Stimulated activated CD4-positive, alpha-beta T cell treated with anti-CD3 and anti-CD28 coated beads, Interleukin-12 subunit alpha, Interleukin-12 subunit beta, amount 100 ng/mL, for 4 hours (primary cell): Measurements from ENCODE around the gene FHIT.

ENCODE experiments used
- DNase-seq: peaks from one replicate; pipeline ENCODE4 v3.0.0-alpha.2; 2020

Gene FHIT

GRCh38 chr3:60983906-60984305 lies 267.3 kb downstream of the FHIT start:
- DNase-seq = no peak

GRCh38 chr3:60980342-60980692 lies 270.9 kb downstream of the FHIT start:
- DNase-seq = no peak

- DNase-seq = no peak
These were observed 271.6 kb downstream of the FHIT start for GRCh38 chr3:60979461-60980341.

GRCh38 chr3:60973321-60973720 lies 277.9 kb downstream of the FHIT start:
- DNase-seq = no peak

GRCh38 chr3:60972599-60972998 lies 278.7 kb downstream of the FHIT start:
- DNase-seq = no peak

- no peak for DNase-seq
These were observed 280.4 kb downstream of the FHIT start for GRCh38 chr3:60970850-60971249.

- no peak for DNase-seq
These were observed 284.1 kb downstream of the FHIT start for GRCh38 chr3:60967141-60967540.

GRCh38 chr3:60957541-60957940 lies 293.7 kb downstream of the FHIT start:
- no peak for DNase-seq

GRCh38 chr3:60956729-60957128 lies 294.5 kb downstream of the FHIT start:
- DNase-seq = no peak

- no peak for DNase-seq
These were observed 296.2 kb downstream of the FHIT start for GRCh38 chr3:60955034-60955433.

GRCh38 chr3:60954048-60954447 lies 297.2 kb downstream of the FHIT start:
- DNase-seq = no peak

- no peak for DNase-seq
These were observed 297.9 kb downstream of the FHIT start for GRCh38 chr3:60953351-60953750.

GRCh38 chr3:60952055-60952454 lies 299.2 kb downstream of the FHIT start:
- DNase-seq = no peak

GRCh38 chr3:60949146-60949545 lies 302.1 kb downstream of the FHIT start:
- no peak for DNase-seq

GRCh38 chr3:60948488-60948887 lies 302.8 kb downstream of the FHIT start:
- DNase-seq = no peak

- no peak for DNase-seq
These were observed 315.5 kb downstream of the FHIT start for GRCh38 chr3:60935709-60936108.

GRCh38 chr3:60933824-60934223 lies 317.4 kb downstream of the FHIT start:
- DNase-seq = no peak

GRCh38 chr3:60932643-60933042 lies 318.6 kb downstream of the FHIT start:
- DNase-seq = no peak

- no peak for DNase-seq
These were observed 319.1 kb downstream of the FHIT start for GRCh38 chr3:60932170-60932569.

- no peak for DNase-seq
These were observed 319.8 kb downstream of the FHIT start for GRCh38 chr3:60931452-60931851.

- no peak for DNase-seq
These were observed 330.7 kb downstream of the FHIT start for GRCh38 chr3:60920519-60920918.

- DNase-seq = no peak
These were observed 332.0 kb downstream of the FHIT start for GRCh38 chr3:60919296-60919695.

- no peak for DNase-seq
These were observed 334.1 kb downstream of the FHIT start for GRCh38 chr3:60917141-60917540.

- DNase-seq = no peak
These were observed 334.7 kb downstream of the FHIT start for GRCh38 chr3:60916546-60916945.

- no peak for DNase-seq
These were observed 337.8 kb downstream of the FHIT start for GRCh38 chr3:60913474-60913873.
